Measurements from ENCODE around the gene SGCA. TPM values are rescaled to one million over a fixed set of nuclear protein-coding genes. Genes with fewer than 3 reads are reported as not detected.

SGCA gene
- total RNA-seq, 1 donor from 2014 or later = not detected

DNA sequence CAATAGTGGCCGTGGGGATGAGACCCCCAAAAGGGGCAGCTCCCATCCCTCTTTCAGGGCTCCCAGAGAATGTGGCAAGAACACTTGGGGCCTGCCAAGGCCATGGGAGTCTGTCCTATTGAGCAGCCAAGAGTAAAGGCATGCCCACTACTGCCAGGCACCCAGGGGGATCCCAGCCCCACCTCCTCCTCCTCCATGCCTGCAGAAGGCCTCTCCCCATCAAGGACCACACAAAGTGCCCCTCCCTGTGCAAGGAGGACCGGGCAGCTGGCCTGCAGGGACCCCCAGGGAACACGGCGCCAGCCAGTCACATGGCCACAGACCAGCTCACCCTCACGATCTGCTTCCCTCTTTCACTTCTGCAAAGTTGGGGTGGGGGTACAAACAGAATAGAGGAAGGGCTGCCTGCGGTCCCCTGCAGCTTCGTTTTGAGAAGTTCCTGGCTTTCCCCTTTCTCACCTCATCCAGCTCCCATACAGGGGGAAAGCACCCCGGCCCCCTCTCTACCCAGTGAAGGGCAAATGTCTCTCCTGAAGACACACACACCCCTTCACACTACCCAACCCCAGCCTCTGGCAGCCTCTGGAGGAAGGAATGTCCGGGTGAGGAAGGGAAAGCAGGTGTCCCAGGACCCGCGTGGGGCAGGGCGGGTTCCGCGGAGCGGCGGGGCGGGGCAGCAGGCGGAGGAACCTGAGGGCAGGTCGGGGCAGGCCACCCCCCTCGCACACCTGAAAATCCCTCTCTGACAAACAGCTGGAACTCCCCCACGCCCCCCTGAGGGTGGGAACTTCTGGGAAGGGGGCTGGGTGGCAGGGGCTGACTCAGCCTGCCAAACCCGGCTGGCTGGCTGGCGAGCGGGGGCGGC is 17.3 kb upstream of the SGCA start:
- no peak for DNase-seq (ENCODE audit: extremely low read depth, low read depth, low spot score)

DNA sequence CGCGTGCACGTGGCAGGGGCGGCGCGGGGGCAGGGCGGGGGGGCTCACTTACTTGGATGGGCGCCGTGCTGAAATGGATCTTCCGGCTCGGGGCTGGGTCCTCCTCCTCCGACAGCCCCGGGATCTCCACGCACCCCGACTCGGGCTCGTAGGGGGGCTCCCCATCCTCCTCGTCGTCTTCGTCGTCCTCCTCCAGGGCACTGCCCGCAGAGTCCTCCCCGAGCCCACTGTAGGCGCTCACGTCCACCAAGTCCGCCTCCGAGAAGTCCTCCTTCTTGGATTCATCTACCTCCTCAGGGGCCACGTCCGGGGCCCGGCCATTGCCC is 16.8 kb upstream of the SGCA start:
- DNase-seq (ENCODE audit: extremely low read depth, low read depth, low spot score) = no peak

DNA sequence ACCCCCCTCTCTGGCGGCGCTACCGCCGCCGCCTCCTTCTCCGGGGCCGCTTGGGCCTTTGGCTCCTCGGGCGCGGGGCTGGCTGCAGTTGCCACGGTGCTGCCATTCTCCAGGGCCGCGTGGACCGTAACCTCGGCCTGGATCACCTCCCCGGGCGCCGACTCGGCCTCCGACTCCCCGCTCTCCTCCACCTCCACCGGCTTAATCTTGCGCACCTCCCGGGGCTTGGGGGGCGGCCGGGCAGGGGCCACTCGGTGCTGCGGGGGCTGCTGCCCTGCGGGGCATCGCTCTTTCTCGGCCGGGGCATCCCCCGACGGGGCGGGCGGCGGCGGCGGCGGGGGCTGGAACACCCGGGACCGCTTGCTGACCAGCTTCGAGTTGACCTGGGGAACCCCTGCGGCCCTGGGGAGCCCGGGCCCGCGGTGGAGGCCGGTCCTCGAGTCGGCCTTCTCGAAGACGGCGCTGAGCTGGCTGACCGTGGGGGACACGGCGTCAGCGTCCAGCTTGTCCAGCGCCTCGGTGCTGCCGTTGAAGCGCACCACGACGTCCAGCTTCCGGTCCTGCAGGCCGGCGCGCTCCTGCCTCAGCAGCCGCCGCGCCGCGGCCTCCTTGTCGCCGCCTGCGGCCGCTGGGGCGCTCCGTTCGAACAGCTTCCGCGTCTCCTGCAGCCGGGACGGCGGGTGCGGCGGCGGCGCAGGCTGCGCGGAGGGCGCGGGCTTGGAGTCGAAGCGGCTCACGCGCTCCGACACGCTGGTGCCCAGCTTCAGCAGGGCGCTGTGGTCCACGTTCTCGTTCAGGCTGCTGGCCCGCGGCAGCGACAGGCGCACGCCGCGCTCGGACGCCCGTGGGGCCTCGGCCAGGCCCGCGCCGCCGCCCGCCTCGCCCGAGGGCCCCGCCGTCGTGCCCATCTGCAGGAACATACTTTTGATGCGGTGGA is 16.1 kb upstream of the SGCA start:
- no peak for DNase-seq (ENCODE audit: extremely low read depth, low read depth, low spot score)

DNA sequence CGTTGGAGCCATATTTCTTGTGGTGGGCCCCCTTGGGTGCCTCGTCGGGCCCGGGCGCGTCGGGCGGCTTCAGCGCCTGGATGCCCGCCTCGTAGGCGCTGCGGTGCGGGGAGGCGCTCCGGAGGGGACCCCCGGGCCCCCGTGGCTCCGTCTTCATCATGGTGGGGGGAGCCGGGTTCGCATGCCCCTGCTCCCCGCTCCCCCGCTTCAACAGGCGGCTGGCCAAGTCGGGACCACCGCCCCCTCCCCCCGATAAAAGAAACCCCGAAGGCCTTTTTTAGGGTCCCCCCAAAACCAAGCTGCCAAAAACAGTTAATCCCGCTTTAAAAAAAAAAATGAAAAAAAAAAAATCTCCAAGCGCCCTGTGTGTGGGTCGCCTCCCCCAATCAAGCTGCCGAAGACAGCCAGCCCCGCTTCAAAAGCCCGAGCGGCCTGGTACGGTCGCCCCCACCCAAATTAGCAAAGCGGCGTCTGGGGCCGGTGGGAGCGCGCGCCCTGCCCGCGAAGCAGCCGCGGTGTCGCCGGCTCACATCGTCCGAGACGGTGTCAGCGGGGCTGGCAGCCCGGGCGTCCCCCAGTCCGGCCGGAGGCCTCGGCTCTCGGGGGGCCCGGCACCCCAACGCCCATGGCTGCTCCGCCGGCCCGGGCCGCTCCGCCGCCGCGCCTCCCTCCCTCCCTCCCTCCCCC is 15.3 kb upstream of the SGCA start, which contains the start of gene PPP1R9B:
TSS of gene PPP1R9B (minus strand) at position 324 of the 687 bp plus-strand sequence. CDS start at position 160, 164 bp downstream.
- no peak for DNase-seq (ENCODE audit: extremely low read depth, low read depth, low spot score)

DNA sequence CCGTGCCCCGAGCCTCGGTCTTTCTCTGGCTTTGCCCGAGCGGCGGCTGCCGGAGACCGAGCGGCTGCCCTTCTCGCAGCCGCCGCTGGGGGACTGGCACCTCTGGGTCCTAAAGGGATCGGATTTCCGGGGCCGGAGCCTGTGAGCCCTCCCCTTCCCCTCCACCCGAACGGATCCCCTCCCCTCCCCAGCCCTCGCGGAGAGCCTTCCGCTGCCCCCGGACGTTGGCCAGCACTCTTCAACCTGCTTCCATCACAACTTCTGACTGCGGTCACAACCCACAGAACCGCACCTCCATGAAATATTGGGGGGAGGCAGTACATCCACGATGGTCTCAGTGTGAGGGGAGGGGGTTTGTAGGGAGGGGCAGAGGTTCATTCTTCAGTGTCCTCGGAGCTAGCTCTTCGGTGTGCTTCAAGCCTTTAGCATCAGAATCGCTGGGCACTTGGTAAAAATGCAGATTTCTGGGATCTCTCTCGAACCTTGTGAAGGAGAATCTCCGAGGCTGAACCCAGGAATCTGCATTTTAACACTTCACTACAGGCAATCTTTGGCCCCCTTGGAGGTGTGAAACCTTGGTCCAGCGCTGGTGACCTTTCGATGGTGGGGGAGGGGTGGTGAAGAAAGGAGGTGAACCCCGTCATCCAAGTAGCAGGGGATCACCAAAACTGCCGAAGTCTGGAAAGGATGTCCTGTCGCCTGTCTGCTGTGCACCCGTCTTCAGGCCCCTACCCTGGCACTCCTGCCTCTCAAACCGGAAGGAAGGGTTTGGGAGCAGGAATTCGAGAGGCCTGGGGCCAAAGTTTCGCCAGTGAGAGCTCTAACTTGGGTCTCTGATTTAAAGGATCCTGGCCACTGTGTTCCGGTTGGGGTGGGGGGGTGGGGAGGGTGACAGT is 14.5 kb upstream of the SGCA start:
- DNase-seq (ENCODE audit: extremely low read depth, low read depth, low spot score) = no peak

DNA sequence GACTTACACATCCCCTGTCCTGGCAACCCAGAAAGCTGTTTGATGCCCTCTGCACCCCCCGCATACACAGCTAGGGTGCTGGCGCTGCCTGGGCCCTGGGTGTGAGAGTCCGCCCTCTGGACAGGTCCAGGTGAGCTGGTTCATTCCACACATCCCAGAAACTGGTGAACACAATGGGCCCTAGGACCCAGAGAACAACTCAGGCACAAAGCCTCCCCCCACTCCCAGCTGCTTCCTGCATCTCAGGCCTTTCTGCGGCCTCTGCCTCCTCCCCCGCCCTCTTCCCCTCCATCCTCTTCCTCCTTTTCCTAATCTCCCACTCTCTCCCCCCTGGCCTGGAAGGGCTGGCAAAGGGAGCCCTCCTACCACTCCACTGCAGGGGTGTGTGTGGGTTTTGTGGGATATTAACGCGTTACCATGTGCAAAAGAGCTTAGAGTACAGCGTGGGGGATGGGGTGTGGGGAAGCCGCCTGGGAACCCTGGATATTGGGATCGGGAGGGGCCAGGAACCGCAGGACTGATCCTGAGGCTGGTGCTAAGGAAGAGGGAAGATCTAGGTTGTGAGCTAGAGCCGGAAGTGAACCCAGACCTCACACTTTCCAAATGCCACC is 13.8 kb upstream of the SGCA start:
- DNase-seq (ENCODE audit: extremely low read depth, low read depth, low spot score) = no peak

DNA sequence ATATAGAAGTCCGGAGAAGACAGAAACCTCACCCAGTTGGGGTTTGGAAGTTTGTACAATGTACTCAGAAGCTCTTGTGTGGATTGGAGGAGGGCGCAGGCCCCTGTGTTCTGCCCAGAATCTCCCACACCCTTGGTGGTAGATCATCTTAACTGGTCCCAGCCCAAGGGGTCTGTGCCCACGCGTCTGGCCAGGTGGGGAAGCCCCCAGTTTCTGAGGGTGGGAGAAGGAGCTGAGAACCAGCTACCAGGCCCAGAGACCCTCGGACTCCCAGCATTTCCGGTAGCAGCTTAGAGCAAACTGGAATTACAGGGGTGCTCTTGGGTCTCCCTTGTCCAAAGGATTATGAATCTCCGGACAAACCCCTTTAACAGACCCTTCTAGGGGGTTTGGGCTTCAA is 13.1 kb upstream of the SGCA start:
- no peak for DNase-seq (ENCODE audit: extremely low read depth, low read depth, low spot score)

DNA sequence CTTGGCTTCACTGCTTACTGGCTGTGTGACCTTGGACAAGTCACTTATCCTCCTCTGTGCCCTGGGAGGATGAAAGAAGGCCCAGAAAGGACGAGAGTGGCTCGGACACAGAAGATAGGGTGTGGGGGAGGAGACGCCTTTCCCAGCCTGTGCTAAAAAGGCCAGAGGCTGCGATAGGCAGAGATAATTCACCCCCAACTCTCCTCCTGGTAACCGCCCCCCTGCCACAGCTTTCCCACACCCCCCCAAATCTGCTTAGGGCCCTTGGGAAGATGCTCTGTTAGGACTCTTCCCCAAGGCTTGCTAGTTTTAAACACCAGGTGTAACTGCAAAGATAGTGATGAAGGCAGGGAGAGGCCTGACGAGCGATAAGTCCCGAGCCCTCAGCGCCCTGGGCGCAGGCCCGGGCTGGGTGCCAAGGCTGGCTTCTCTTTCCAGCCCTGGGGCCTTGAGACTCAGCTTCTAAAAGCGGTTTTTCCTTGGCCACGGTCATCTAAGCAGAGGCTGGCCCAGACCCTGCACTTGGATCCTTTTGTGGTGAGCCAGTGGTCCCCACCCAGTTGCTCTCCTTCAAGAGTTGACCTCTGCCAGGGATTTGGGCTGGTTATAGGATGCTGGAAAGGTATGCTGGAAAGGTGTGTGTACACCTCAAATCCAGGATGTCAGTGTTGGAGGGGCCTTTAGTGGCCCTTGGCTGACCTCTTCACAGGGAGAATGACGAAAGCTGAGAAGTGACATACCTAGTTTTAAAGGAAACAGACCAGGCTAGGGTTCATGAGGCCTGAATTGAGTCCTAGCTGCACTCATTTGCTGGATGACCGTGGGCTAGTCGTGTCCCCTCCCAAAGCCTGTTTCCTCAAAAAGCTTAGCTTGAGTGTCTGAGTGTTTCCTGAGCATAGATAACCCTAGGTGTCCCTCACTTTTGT is 11.9 kb upstream of the SGCA start:
- no peak for DNase-seq (ENCODE audit: extremely low read depth, low read depth, low spot score)

DNA sequence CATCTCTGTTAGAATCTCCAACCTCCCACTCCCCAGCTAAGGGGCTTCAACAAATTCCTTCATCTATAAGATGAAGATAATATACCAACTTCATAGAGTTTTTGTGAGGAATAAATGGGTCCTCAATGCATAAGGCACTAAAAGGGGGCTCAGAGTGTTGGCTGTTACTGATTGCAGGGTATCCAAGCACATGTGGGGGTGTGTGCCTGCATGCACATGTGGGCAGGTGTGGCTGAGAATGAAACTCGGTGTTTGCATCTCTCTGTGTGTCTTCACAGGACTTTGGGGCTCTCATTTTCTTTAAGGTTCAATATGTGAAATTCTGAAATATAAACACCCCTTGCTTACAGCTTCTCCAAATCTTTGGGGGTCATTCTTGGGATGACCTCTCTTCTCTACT is 11.2 kb upstream of the SGCA start:
- DNase-seq (ENCODE audit: extremely low read depth, low read depth, low spot score) = no peak

DNA sequence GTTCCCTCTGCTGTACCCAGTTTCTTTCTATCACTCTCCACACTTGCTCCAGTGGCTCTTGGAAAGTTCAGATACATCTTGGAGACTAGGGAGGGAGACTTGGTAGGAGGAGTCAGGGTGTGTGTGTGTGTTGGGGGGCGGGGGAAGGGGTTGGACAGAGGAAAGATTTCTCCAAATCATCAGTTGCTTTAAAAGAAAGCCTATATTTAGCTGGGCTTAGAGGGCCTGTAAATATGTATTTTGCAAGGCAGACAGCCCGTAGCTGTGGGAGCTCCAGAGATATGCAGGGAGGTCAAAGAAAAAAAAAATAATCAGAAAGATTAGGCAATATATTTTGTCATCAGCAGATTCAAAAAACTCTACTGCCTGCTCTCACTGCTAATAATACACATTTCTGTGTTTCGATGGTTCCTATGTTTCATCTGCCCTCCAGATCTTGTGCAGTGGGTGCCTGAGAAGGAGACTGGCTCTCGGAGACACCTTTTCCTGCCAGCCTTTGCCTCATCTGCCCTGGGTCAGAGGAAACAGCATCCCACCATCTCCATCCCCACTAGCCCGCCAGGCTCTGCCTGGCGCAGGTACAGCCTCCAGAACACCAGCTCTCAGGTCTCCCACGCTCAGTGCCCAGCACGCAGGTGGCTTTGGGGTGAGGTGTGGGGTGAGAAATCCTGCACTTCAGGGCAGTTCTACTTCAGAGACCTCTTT is 10.5 kb upstream of the SGCA start:
- no peak for DNase-seq (ENCODE audit: extremely low read depth, low read depth, low spot score)

DNA sequence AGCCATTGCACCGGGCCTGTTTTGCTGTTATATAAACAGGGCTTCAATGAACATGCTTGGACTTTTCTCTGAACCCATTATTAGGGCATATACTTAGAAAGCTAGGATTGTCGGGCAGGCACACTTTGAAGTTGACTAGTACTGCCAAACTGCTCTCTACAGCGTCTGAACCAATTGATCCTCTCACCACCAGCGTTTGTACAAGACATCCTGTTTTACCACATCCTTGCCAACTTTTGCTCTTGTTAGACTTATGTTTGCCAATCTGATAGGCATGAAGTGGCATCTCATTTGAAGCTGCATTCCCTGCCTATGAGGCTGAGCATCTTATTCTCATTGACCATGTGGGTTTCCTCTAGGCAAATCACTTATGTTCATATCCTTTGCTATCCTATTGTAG is 7.9 kb upstream of the SGCA start:
- DNase-seq (ENCODE audit: extremely low read depth, low read depth, low spot score) = no peak

DNA sequence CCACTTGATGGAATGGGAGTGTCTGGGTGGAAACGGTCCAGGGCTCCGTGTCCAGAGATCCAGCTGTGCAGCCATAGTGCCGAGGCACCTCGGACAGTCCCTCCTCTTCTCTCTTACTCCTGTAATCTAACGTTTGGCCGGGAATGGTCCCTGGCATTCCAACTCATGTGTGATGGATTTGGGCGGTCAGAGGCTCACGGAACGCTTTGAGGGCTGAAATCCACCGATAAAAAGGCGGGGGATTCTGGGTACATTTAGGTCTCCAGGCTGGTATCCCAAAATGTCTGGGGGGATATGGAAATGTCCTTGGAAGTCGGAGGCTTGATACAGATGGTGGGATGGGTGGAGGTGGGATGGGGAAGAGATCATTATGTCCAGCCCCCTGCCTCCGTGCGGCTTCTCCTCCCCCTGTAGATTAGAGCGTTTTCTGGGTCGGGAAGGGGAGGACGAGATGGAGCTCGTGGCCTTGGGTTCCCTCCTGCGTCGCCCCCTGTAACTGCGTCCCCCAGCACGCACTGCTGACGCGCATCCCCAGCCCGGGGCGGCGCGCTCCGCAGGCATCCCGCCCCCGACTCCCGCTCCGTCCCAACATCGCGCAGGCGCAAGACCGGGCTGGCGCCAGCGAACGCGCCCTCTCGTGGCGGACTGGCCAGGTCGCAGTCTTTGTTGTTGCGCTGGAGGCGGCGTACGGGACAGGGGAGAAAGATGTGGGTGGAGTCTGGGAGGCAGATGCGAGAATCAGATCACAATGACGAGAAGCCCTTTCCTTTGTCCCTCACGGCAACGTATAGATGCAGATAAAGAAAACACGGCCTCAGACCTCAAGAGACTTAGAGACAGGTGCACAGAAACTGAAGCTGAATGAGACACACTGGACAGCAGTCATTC is 4.5 kb upstream of the SGCA start:
- DNase-seq (ENCODE audit: extremely low read depth, low read depth, low spot score) = no peak

DNA sequence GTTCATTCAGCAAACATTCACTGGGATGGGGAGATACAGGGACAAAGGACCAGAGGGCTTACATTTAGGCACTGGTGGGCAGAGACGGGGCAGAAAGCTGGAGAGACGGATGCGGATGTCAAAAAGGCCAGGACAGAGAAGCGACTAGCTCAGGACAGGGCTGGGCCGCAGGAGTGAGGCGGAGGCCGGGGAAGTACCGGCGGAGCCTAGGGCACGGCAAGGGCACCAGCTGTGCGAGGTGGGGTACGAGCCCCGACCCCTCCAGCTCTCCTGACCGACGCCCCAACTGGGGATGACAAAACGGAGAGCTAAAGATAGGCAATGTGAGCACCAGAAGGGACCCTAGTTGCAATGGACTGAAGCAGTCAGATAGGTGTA is 3.9 kb upstream of the SGCA start:
- no peak for DNase-seq (ENCODE audit: extremely low read depth, low read depth, low spot score)

DNA sequence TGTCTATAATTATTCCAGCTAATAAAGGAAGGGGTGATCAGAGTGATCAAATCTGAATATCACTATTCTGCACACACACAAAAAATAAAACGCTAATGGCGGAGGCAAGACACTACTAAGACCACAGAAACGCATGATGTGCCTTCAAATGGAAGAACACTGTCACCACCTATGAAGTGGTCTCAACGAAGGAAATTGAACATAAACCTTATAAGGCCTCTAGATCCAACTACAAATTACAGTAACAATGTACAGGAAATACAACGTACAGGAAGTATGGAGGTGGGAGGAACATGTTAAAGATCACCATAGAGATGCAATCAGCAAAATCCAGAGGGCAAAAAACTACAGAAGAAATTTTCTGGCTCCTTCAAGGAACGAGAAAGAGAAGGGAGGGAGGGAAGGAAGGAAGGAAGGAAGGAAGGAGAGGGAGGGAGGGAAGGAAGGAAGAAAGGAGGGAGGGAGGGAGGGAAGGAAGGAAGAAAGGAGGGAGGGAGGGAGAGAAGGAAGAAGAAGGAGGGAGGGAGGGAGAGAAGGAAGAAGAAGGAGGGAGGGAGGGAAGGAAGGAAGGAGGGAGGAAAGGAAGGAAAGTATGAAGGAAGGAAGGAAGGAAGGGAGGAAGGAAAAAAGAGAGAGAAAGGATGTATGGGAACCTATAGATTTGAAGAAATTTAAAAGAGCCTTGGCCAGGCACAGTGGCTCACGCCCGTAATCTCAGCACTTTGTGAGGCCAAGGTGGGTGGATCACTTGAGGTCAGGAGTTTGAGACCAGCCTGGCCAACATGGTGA is 3.1 kb upstream of the SGCA start:
- no peak for DNase-seq (ENCODE audit: extremely low read depth, low read depth, low spot score)

DNA sequence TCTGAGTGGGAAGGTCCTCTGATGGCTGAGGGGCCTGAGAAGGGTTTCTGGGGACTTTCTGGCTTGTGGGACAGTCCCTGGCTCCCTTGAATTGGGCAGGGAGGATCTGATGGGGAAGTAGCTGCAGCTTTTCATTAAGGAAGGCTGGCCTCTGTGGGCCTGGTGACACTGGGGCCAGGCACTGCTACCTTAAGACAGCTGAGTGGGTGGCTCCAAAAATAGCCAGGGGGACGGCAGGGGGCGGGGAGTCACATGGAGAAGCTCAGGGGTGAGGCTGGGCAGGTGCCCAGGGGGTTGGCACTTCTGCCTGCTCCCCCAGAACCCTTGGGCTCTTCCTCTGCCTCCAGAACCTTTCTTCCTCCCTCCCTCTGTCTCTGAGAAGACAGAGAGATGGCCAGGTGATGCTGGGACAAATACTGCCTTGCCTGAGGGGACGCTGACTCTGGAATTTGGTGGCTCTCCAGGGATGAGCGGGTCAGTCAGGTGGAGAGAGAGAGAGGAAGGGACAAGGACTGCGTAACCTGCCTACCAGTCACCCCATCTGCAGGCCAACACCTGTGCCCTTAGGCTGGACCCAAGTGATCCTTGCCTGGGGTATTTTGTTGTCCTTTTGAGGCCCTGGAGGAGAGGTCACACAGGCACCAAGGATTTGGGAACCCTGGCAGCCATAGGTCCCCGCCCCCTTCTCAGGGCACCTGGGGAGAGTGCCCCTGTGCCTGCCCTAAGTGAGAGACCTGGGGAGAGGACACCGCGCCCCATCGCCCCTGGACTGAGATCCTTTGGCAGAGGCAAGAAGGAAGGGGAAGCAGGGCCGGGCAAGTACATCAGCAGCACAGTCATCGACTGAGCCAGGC is 1.7 kb upstream of the SGCA start:
- DNase-seq (ENCODE audit: extremely low read depth, low read depth, low spot score) = no peak

DNA sequence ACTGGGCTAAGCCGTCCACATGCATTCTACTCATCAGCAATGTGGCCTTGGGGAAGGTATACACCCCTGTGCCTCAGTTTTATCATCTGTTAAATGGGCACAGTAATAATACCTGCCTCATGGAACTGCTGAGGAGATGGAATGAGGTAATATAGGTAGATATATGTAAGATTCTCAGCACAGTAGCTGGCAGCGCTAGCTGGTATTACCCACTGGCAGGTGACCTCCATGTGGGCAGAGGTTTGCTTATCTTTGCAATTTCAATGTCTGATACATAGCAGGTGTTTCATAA is 1.2 kb upstream of the SGCA start:
- DNase-seq (ENCODE audit: extremely low read depth, low read depth, low spot score) = no peak
